ENCODE results near the gene FNDC3B. TPM values are rescaled to one million over a fixed set of nuclear protein-coding genes. Genes with fewer than 3 reads are reported as not detected.
A peak's percentile ranks its signal among the peaks of the same experiment; 100 is the strongest.

The FNDC3B gene
- total RNA-seq, 2 experiments from 2014 or later = 10.6 to 12.0 TPM

GRCh38 chr3:172086071-172086470, 46.7 kb downstream of the FNDC3B start:
- Mint-ChIP-seq H3K9me3 (no peaks in the 10 kb centered on the region), H3K4me3 (no peak overlapping the region), H3K27ac (no peak overlapping the region), H3K4me1 (ENCODE audit: low read depth) (peaks cover 22% of the 10 kb centered on the region), H3K36me3 (ENCODE audit: low read depth) (no peaks in the 10 kb centered on the region), H3K27me3 (no peaks in the 10 kb centered on the region)
- TF ChIP-seq, protein P1, sequence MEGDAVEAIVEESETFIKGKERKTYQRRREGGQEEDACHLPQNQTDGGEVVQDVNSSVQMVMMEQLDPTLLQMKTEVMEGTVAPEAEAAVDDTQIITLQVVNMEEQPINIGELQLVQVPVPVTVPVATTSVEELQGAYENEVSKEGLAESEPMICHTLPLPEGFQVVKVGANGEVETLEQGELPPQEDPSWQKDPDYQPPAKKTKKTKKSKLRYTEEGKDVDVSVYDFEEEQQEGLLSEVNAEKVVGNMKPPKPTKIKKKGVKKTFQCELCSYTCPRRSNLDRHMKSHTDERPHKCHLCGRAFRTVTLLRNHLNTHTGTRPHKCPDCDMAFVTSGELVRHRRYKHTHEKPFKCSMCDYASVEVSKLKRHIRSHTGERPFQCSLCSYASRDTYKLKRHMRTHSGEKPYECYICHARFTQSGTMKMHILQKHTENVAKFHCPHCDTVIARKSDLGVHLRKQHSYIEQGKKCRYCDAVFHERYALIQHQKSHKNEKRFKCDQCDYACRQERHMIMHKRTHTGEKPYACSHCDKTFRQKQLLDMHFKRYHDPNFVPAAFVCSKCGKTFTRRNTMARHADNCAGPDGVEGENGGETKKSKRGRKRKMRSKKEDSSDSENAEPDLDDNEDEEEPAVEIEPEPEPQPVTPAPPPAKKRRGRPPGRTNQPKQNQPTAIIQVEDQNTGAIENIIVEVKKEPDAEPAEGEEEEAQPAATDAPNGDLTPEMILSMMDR (IDR thresholded peaks at IDR 0.05) = no peak
- DNase-seq = no peak
- ATAC-seq = no peak
- ChIA-PET POLR2A (interaction anchor here (1.4 kb wide), 1 partner anchor 29 kb away, joined by 3 read pairs; no protein-coding TSS in a partner anchor), CTCF (interaction anchor here (1.9 kb wide), 1 partner anchor 246 kb away, joined by 4 read pairs; no protein-coding TSS in a partner anchor)
- intact Hi-C loops (cut with micrococcal nuclease) = no loop called here

DNA sequence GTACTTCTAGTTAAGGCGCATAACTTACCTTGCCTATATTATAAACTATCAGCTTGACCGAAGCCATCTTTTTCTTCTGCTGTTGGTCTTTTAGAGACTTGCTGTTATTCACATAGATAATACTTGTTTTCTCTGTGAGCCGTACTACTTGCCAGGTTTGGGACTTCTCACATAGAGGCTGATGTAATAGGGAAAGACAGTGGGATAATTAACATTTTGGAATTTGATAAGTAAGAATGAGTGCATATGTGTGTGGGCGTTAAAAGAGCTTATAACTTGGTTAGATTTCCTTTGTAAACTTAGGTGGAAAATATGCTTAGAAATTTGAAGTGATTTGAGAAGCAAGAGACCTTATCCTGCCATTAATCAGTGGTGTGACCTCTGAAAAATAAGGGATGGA, 47.8 kb downstream of the FNDC3B start:
- Mint-ChIP-seq H3K36me3 (ENCODE audit: low read depth) (no peaks in the 10 kb centered on the region), H3K27me3 (no peaks in the 10 kb centered on the region), H3K9me3 (no peaks in the 10 kb centered on the region), H3K4me3 (no peak overlapping the region), H3K27ac (no peak overlapping the region), H3K4me1 (ENCODE audit: low read depth) (peaks cover 28% of the 10 kb centered on the region)
- DNase-seq (no peak), ATAC-seq (no peak)
- TF ChIP-seq, protein P1 (IDR thresholded peaks at IDR 0.05) = no peak
- POLR2A ChIA-PET = interaction anchor here (0.7 kb wide), 1 partner anchor 20 kb away, joined by 4 read pairs; no protein-coding TSS in a partner anchor
- CTCF ChIA-PET = interaction anchor here (1.1 to 1.9 kb wide), 3 partner anchors 52 to 374 kb away, joined by 3 to 6 read pairs (median 4); no protein-coding TSS in a partner anchor
- intact Hi-C loops (cut with micrococcal nuclease) = no loop called here

GRCh38 chr3:172087602-172088580, 48.5 kb downstream of the FNDC3B start:
- Mint-ChIP-seq H3K27ac (no peak overlapping the region), H3K27me3 (no peaks in the 10 kb centered on the region), H3K4me3 (no peak overlapping the region), H3K36me3 (ENCODE audit: low read depth) (no peaks in the 10 kb centered on the region), H3K9me3 (peaks cover 1% of the 10 kb centered on the region), H3K4me1 (ENCODE audit: low read depth) (peaks cover 28% of the 10 kb centered on the region)
- ChIA-PET CTCF (interaction anchor here (1.1 to 1.9 kb wide), 5 partner anchors 19 to 374 kb away, joined by 3 to 7 read pairs (median 4); no protein-coding TSS in a partner anchor), POLR2A (interaction anchor here (0.7 kb wide), 1 partner anchor 19 kb away, joined by 4 read pairs; no protein-coding TSS in a partner anchor)
- DNase-seq (peak; percentile 16), ATAC-seq (peak; percentile 66)
- TF ChIP-seq, protein P1 (IDR thresholded peaks at IDR 0.05) = no peak
- intact Hi-C loops (cut with micrococcal nuclease) = no loop called here

DNA sequence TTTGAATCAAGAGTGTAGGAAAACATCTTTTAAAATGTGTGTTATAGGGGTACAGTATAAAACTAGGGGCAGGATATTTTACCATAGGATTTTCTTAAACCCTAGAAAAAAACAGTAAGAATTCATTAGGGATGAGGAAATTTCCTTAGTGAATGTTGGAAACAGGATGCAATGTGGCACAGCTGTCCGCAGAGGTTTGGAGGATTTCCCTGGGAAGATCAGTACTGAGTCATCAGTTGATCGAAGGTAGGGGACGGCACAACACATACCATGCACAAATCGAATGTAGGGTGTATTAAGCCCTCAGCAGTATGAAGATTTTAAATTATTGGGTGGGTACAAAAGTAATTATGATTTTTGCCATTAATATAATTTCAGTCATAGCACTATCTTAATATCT, 49.9 kb downstream of the FNDC3B start:
- H3K4me1 Mint-ChIP-seq (ENCODE audit: low read depth) = peaks cover 30% of the 10 kb centered on the region
- no peaks in the 10 kb centered on the region for H3K27me3 Mint-ChIP-seq
- H3K27ac Mint-ChIP-seq = no peak overlapping the region
- CTCF ChIA-PET = interaction anchor here (1.7 kb wide), 1 partner anchor 48 kb away, joined by 7 read pairs; no protein-coding TSS in a partner anchor
- POLR2A ChIA-PET = no interaction called here
- TF ChIP-seq, protein P1 (IDR thresholded peaks at IDR 0.05) = no peak
- H3K36me3 Mint-ChIP-seq (ENCODE audit: low read depth) = no peaks in the 10 kb centered on the region
- H3K4me3 Mint-ChIP-seq = no peak overlapping the region
- no peak for DNase-seq
- no peak for ATAC-seq
- intact Hi-C loops (cut with micrococcal nuclease) = no loop called here
- H3K9me3 Mint-ChIP-seq = peaks cover 1% of the 10 kb centered on the region

- Mint-ChIP-seq H3K36me3 (ENCODE audit: low read depth) (no peaks in the 10 kb centered on the region), H3K27me3 (no peaks in the 10 kb centered on the region), H3K4me1 (ENCODE audit: low read depth) (peaks cover 33% of the 10 kb centered on the region), H3K27ac (no peak overlapping the region), H3K9me3 (peaks cover 1% of the 10 kb centered on the region), H3K4me3 (no peak overlapping the region)
- ATAC-seq = no peak
- ChIA-PET CTCF (no interaction called here), POLR2A (no interaction called here)
- DNase-seq = no peak
- intact Hi-C loops (cut with micrococcal nuclease) = no loop called here
- TF ChIP-seq, protein P1 (IDR thresholded peaks at IDR 0.05) = no peak
These were observed 50.7 kb downstream of the FNDC3B start for GRCh38 chr3:172090035-172090434.

Measured in activated CD8-positive, alpha-beta T cell treated with anti-CD3 and anti-CD28 coated beads for 36 hours (primary cell).